BJ (cell line): ENCODE results near the gene PPM1F. TPM values are rescaled to one million over a fixed set of nuclear protein-coding genes. Genes with fewer than 3 reads are reported as not detected.

Experiments
- CTCF ChIA-PET: fragments of 350-600 bp; formaldehyde crosslinking; extraction: SDS; loops from one replicate; lab custom pipeline; 2021; ENCODE audit warnings: antibody characterized with exemption, inconsistent platforms; lab: Yijun Ruan, JAX
- POLR2A ChIA-PET: fragments of 300-600 bp; sonication (Branson Sonifier 250); formaldehyde crosslinking; extraction: SDS; loops from one replicate; lab custom pipeline; 2021; ENCODE audit warnings: antibody characterized with exemption; lab: Charles Lee
- DNase-seq: peaks from one replicate; pipeline ENCODE4 v3.0.0-alpha.2; 2011; ENCODE audit warnings: low read depth
- H3K27me3 ChIP-seq: 2 replicates; pipeline ENCODE4 v1.6.0; 2011; ENCODE audit warnings: low read length; ENCODE audit not compliant: control insufficient read depth, insufficient read depth
- H3K36me3 ChIP-seq: 2 replicates; pipeline ENCODE4 v1.5.1; 2011; ENCODE audit warnings: low read length; ENCODE audit not compliant: control insufficient read depth, insufficient read depth
- H3K4me3 ChIP-seq: 2 replicates; pipeline ENCODE4 v1.5.1; 2011; ENCODE audit warnings: low read depth, mild to moderate bottlenecking, control low read depth, low read length
- polyA plus RNA-seq: library from polyadenylated mRNA; depleted of rRNA; stranded (reverse); fragments of >200 nt; gene quantifications from 2 replicates; pipeline ENCODE4 v1.2.3, GENCODE V29; 2011
- TF ChIP-seq, protein P1 (sequence below): IDR thresholded peaks from 2 replicates; pipeline ENCODE4 v1.5.1; 2011; ENCODE audit warnings: low read depth, mild to moderate bottlenecking, control low read depth, inconsistent platforms, low read length, moderate library complexity; ENCODE audit not compliant: insufficient read depth

Gene PPM1F
- polyA plus RNA-seq, 1 experiment: 25.3 TPM

DNA sequence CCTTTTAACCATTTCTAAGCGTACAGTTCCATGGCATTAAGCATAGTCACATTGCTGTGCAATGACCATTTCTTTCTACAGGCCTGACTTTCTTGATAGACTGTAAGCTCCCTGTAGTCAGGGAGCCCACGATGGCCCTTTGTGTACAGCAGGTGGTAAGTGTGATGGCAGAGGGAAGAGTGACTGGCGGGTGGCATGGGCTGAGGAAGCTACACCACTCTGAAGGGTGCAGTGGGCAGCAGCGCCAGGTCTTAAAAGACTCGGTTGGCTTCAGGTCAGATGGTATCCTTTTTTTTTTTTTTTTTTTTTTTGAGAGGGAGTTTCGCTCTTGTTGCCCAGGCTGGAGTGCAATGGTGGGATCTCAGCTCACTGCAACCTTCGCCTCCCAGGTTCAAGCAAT lies 1.6 kb downstream of the PPM1F start:
- ChIA-PET POLR2A (no interaction called here), CTCF (interaction anchor here (0.7 to 4.0 kb wide), 3 partner anchors 12 to 243 kb away, joined by 4 to 80 read pairs (median 43); no protein-coding TSS in a partner anchor)
- Histone ChIP-seq H3K36me3 (peaks cover 4% of the 10 kb centered on the region), H3K4me3 (no peak overlapping the region), H3K27me3 (no peaks in the 10 kb centered on the region)
- TF ChIP-seq, protein P1, sequence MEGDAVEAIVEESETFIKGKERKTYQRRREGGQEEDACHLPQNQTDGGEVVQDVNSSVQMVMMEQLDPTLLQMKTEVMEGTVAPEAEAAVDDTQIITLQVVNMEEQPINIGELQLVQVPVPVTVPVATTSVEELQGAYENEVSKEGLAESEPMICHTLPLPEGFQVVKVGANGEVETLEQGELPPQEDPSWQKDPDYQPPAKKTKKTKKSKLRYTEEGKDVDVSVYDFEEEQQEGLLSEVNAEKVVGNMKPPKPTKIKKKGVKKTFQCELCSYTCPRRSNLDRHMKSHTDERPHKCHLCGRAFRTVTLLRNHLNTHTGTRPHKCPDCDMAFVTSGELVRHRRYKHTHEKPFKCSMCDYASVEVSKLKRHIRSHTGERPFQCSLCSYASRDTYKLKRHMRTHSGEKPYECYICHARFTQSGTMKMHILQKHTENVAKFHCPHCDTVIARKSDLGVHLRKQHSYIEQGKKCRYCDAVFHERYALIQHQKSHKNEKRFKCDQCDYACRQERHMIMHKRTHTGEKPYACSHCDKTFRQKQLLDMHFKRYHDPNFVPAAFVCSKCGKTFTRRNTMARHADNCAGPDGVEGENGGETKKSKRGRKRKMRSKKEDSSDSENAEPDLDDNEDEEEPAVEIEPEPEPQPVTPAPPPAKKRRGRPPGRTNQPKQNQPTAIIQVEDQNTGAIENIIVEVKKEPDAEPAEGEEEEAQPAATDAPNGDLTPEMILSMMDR: no peak
- no peak for DNase-seq

GRCh38 chr22:21949948-21950347 lies 2.7 kb downstream of the PPM1F start:
- ChIA-PET CTCF (interaction anchor here (0.7 to 5.1 kb wide), 3 partner anchors 12 to 237 kb away, joined by 3 to 49 read pairs (median 11); no protein-coding TSS in a partner anchor), POLR2A (no interaction called here)
- no peak for DNase-seq
- TF ChIP-seq, protein P1: no peak
- Histone ChIP-seq H3K36me3 (peaks cover 11% of the 10 kb centered on the region), H3K4me3 (no peak overlapping the region), H3K27me3 (no peaks in the 10 kb centered on the region)

- Histone ChIP-seq H3K36me3 (peaks cover 14% of the 10 kb centered on the region), H3K4me3 (no peak overlapping the region), H3K27me3 (no peaks in the 10 kb centered on the region)
- ChIA-PET CTCF (interaction anchor here (2.5 to 5.1 kb wide), 2 partner anchors 12 to 236 kb away, joined by 11 to 49 read pairs; no protein-coding TSS in a partner anchor), POLR2A (no interaction called here)
- no peak for DNase-seq
- TF ChIP-seq, protein P1: no peak
Measured at GRCh38 chr22:21949569-21949918, 3.1 kb downstream of the PPM1F start.

DNA sequence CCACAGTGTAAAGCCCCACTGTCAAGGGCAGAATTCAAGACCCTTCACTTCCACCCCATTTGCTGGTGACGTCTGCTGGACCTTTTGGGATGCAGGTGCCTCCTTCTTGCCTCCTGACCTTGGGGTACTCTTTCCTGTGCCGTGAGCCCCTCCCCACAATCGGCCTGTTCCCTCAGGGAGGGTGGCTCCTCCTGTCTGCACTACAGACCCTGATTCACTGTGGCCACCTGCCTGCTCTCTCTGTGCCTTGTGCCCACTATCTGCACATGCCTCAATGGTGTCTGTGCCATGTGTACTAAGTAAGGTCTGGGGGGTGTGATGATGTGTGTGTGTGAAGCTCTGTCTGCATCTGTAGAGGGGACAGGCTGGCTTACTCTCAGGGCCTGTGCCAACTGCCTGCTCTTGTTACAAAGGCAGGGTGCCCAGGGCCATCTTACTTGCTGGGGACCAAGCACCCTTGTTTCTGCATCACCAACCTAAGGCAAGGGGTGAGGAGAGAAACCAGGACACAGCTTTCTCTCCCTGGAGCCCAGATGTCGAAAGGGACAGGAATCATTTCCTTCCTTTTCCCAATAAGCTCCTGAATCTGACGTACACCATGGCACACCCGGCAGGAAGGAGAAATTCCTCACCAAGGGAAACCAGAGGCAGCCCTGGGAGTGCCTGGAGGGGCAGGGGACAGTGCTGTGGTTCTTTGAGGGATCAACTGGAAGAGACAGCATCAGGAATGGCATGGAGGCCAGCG lies 3.7 kb downstream of the PPM1F start:
- no peak for DNase-seq
- ChIA-PET POLR2A (no interaction called here), CTCF (interaction anchor here (2.5 to 5.1 kb wide), 2 partner anchors 11 to 236 kb away, joined by 11 to 49 read pairs; no protein-coding TSS in a partner anchor)
- TF ChIP-seq, protein P1: no peak
- Histone ChIP-seq H3K4me3 (no peak overlapping the region), H3K36me3 (peaks cover 18% of the 10 kb centered on the region), H3K27me3 (no peaks in the 10 kb centered on the region)

GRCh38 chr22:21948390-21948789 lies 4.3 kb downstream of the PPM1F start:
- POLR2A ChIA-PET: no interaction called here
- H3K27me3 ChIP-seq: no peaks in the 10 kb centered on the region
- CTCF ChIA-PET: interaction anchor here (0.9 to 5.1 kb wide), 3 partner anchors 10 to 235 kb away, joined by 5 to 49 read pairs (median 11); no protein-coding TSS in a partner anchor
- H3K4me3 ChIP-seq: no peak overlapping the region
- TF ChIP-seq, protein P1: no peak
- DNase-seq: no peak
- peaks cover 18% of the 10 kb centered on the region for H3K36me3 ChIP-seq
